Mesothelial cell of epicardium (in vitro differentiated cells): Measurements from ENCODE around the gene IL16. TPM values are rescaled to one million over a fixed set of nuclear protein-coding genes. Genes with fewer than 3 reads are reported as not detected.
"Not testable (repeated sequence)": the region's sequence is repeated elsewhere in the genome, so short reads cannot be mapped to it uniquely, and the experiment has no call there.

Experiments
- DNase-seq, 2 experiments: peaks; one replicate each; pipeline ENCODE4 v3.0.0; 2021; ENCODE audit warnings: low spot score in 2 of 2; ENCODE audit not compliant: unreplicated experiment in 2 of 2
- H3K27ac Mint-ChIP-seq: 2 replicates; pipeline ENCODE4 v1.8.0; 2021; ENCODE audit warnings: mixed read lengths
- H3K27me3 Mint-ChIP-seq: 2 replicates; pipeline ENCODE4 v1.8.0; 2021; ENCODE audit warnings: low read depth, mixed read lengths
- H3K36me3 Mint-ChIP-seq: 2 replicates; pipeline ENCODE4 v1.8.0; 2021; ENCODE audit warnings: mixed read lengths
- H3K4me1 Mint-ChIP-seq: 2 replicates; pipeline ENCODE4 v1.8.0; 2021; ENCODE audit warnings: mixed read lengths
- H3K4me3 Mint-ChIP-seq: 2 replicates; pipeline ENCODE4 v1.8.0; 2021; ENCODE audit warnings: mild to moderate bottlenecking, moderate library complexity, mixed read lengths
- H3K9me3 Mint-ChIP-seq: 2 replicates; pipeline ENCODE4 v1.8.0; 2021; ENCODE audit warnings: mixed read lengths
- CTCF ChIP-seq: fragments of 200-600 bp; sonication (generic); IDR thresholded peaks from one replicate; pipeline ENCODE4 v1.5.0; 2021; ENCODE audit warnings: antibody characterized with exemption; ENCODE audit not compliant: unreplicated experiment
- total RNA-seq: library from RNA; stranded (reverse); gene quantifications from 3 replicates; pipeline ENCODE4 v1.2.1, GENCODE V29; 2021

The IL16 gene
- total RNA-seq, 1 donor from 2014 or later: 0.27 TPM

DNA sequence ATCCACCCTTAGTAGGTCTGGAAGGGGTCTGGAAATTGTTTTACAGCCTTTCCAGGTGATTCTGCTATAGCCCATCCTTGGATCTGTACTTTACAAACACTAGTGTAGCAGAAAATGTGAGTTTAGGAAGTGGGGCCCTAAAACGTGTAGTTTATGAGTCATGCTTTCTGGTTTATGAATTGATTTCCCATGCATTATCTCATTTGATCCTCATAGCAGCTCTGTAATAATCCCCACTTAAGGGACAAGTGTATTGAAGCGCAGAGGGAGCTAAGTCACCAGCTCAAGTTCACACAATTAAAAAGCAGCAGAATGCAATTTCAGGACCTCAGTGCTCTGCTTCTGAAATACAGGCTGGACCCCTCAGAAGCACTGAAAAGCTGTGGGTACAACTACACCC lies 149.9 kb downstream of the IL16 start:
- TF ChIP-seq CTCF: no peak
- H3K4me3 Mint-ChIP-seq: no peak overlapping the region
- peaks cover 3% of the 10 kb centered on the region for H3K9me3 Mint-ChIP-seq
- DNase-seq: no peak
- H3K27ac Mint-ChIP-seq: no peak overlapping the region
- peaks cover 8% of the 10 kb centered on the region for H3K4me1 Mint-ChIP-seq
- H3K36me3 Mint-ChIP-seq: no peaks in the 10 kb centered on the region
- peaks cover 21% of the 10 kb centered on the region for H3K27me3 Mint-ChIP-seq

DNA sequence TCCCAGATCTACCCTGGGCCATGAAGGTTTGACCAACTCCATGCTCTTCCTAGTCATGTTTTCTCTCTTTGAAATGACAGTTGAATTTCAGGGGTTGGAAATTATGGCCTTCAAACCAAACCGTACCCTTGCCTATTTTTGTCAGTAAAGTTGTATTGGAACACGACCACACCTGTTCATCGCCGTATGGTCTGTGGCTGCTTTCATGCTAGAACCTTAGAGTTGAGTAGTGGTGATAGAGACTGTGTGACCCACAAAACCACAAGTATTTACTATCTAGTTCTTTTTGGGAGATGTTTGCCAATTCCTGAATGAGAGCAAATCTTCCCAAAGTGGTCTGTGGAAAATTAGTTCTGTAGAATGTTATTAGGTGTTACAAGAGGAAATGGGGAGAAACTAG lies 151.2 kb downstream of the IL16 start:
- no peak overlapping the region for H3K4me3 Mint-ChIP-seq
- no peak for DNase-seq
- no peak overlapping the region for H3K27ac Mint-ChIP-seq
- H3K27me3 Mint-ChIP-seq: peaks cover 20% of the 10 kb centered on the region
- no peaks in the 10 kb centered on the region for H3K36me3 Mint-ChIP-seq
- TF ChIP-seq CTCF: no peak
- peaks cover 3% of the 10 kb centered on the region for H3K9me3 Mint-ChIP-seq
- peaks cover 8% of the 10 kb centered on the region for H3K4me1 Mint-ChIP-seq

- H3K36me3 Mint-ChIP-seq, H3K27ac Mint-ChIP-seq, DNase-seq, H3K9me3 Mint-ChIP-seq, H3K4me3 Mint-ChIP-seq, H3K4me1 Mint-ChIP-seq: not testable (repeated sequence)
- H3K27me3 Mint-ChIP-seq: peaks cover 19% of the 10 kb centered on the region
Measured at GRCh38 chr15:81348691-81349090, 152.0 kb downstream of the IL16 start.

DNA sequence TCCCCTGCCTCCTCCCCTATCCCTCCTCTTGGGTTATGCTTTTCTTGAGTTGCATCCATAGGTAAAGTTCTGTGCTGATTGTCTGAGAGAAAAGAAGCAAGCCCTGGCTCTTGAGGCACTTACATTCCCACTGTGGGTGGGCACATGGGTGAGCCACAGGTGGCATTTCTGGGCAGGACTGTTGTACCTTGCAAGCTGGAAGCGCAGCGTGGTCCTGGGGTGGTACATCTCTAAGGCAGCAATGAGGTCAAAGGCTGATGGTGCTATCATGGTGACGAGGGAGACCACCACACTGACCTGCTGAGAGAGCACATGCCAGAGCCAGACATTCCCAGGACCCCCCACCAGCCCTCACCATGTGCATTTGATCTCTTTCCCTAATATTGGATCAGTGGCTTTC lies 152.6 kb downstream of the IL16 start:
- no peak overlapping the region for H3K27ac Mint-ChIP-seq
- H3K4me3 Mint-ChIP-seq: no peak overlapping the region
- H3K27me3 Mint-ChIP-seq: peaks cover 19% of the 10 kb centered on the region
- H3K4me1 Mint-ChIP-seq: peaks cover 8% of the 10 kb centered on the region
- no peak for TF ChIP-seq CTCF
- H3K36me3 Mint-ChIP-seq: no peaks in the 10 kb centered on the region
- DNase-seq: no peak
- peaks cover 3% of the 10 kb centered on the region for H3K9me3 Mint-ChIP-seq

- Mint-ChIP-seq H3K4me3 (no peak overlapping the region), H3K27ac (no peak overlapping the region), H3K27me3 (peaks cover 28% of the 10 kb centered on the region), H3K4me1 (peaks cover 8% of the 10 kb centered on the region), H3K36me3 (no peaks in the 10 kb centered on the region), H3K9me3 (no peaks in the 10 kb centered on the region)
- TF ChIP-seq CTCF: no peak
- DNase-seq: no peak
Measured at GRCh38 chr15:81351651-81352050, 155.0 kb downstream of the IL16 start.

GRCh38 chr15:81356252-81356651 lies 159.6 kb downstream of the IL16 start:
- Mint-ChIP-seq H3K4me1 (no peaks in the 10 kb centered on the region), H3K4me3 (no peak overlapping the region), H3K27me3 (peaks cover 33% of the 10 kb centered on the region), H3K9me3 (peaks cover 5% of the 10 kb centered on the region), H3K27ac (no peak overlapping the region), H3K36me3 (no peaks in the 10 kb centered on the region)
- TF ChIP-seq CTCF: no peak
- no peak for DNase-seq
